H9 (cell line): Measurements from ENCODE around the gene FGFR1OP2. TPM values are rescaled to one million over a fixed set of nuclear protein-coding genes. Genes with fewer than 3 reads are reported as not detected.

Source experiments
- DNase-seq: peaks from one replicate; pipeline ENCODE4 v3.0.0-alpha.2; 2017
- H2AFZ ChIP-seq: one replicate; pipeline ENCODE4 v1.6.1; 2013; ENCODE audit warnings: mild to moderate bottlenecking, low read length, control low read depth, moderate library complexity
- H2AK5ac ChIP-seq: 2 replicates; pipeline ENCODE4 v1.6.1; 2013; ENCODE audit warnings: low read length, control low read depth, mixed read lengths; ENCODE audit not compliant: insufficient read length
- H2BK120ac ChIP-seq: one replicate; pipeline ENCODE4 v1.6.1; 2013; ENCODE audit warnings: low read depth, mild to moderate bottlenecking, low read length, control low read depth, inconsistent platforms; ENCODE audit not compliant: poor library complexity, severe bottlenecking
- H2BK12ac ChIP-seq: 2 replicates; pipeline ENCODE4 v1.6.1; 2013; ENCODE audit warnings: low read length, control low read depth, mixed read lengths, low read depth; ENCODE audit not compliant: insufficient read length
- H2BK15ac ChIP-seq: 2 replicates; pipeline ENCODE4 v1.6.1; 2013; ENCODE audit warnings: low read depth, low read length, control low read depth
- H2BK20ac ChIP-seq: one replicate; pipeline ENCODE4 v1.6.1; 2013; ENCODE audit warnings: low read depth, mild to moderate bottlenecking, low read length, control low read depth, inconsistent platforms; ENCODE audit not compliant: poor library complexity, severe bottlenecking
- H2BK5ac ChIP-seq: 2 replicates; pipeline ENCODE4 v1.6.1; 2013; ENCODE audit warnings: low read length, control low read depth, mixed read lengths; ENCODE audit not compliant: insufficient read length
- H3K14ac ChIP-seq: 2 replicates; pipeline ENCODE4 v1.6.1; 2013; ENCODE audit warnings: low read length, control low read depth; ENCODE audit not compliant: insufficient read depth
- H3K18ac ChIP-seq: 2 replicates; pipeline ENCODE4 v1.6.1; 2013; ENCODE audit warnings: low read depth, mild to moderate bottlenecking, mixed read lengths, low read length, control low read depth; ENCODE audit not compliant: insufficient read length
- H3K23ac ChIP-seq: 2 replicates; pipeline ENCODE4 v1.6.1; 2013; ENCODE audit warnings: low read length, control low read depth, mixed read lengths, low read depth; ENCODE audit not compliant: insufficient read length
- H3K23me2 ChIP-seq: 2 replicates; pipeline ENCODE4 v1.6.1; 2013; ENCODE audit warnings: low read depth, mild to moderate bottlenecking, mixed read lengths, low read length, control low read depth; ENCODE audit not compliant: insufficient read length, poor library complexity, severe bottlenecking
- H3K27ac ChIP-seq: 2 replicates; pipeline ENCODE4 v1.5.1; 2013; ENCODE audit warnings: low read length, control low read depth, mixed read lengths, low read depth; ENCODE audit not compliant: insufficient read length
- H3K27me3 ChIP-seq: 2 replicates; pipeline ENCODE4 v1.6.1; 2013; ENCODE audit warnings: low read length, control low read depth, inconsistent platforms; ENCODE audit not compliant: insufficient read depth
- H3K4ac ChIP-seq: 2 replicates; pipeline ENCODE4 v1.6.1; 2013; ENCODE audit warnings: low read depth, mild to moderate bottlenecking, control low read depth, inconsistent platforms, low read length, moderate library complexity
- H3K4me1 ChIP-seq: 2 replicates; pipeline ENCODE4 v1.6.1; 2013; ENCODE audit warnings: low read length, control low read depth, inconsistent platforms; ENCODE audit not compliant: insufficient read depth
- H3K4me2 ChIP-seq: 2 replicates; pipeline ENCODE4 v1.6.1; 2013; ENCODE audit warnings: low read length, control low read depth, mixed read lengths; ENCODE audit not compliant: insufficient read length, insufficient read depth
- H3K56ac ChIP-seq: 2 replicates; pipeline ENCODE4 v1.6.1; 2013; ENCODE audit warnings: low read depth, mild to moderate bottlenecking, mixed read lengths, low read length, control low read depth; ENCODE audit not compliant: insufficient read length
- H3K79me1 ChIP-seq: 2 replicates; pipeline ENCODE4 v1.6.1; 2013; ENCODE audit warnings: low read depth, mild to moderate bottlenecking, moderate library complexity, low read length, control low read depth, inconsistent platforms; ENCODE audit not compliant: insufficient read depth, poor library complexity, severe bottlenecking
- H3K79me2 ChIP-seq: 2 replicates; pipeline ENCODE4 v1.6.1; 2013; ENCODE audit warnings: low read length, control low read depth, inconsistent platforms; ENCODE audit not compliant: insufficient read depth
- H3K9ac ChIP-seq: 2 replicates; pipeline ENCODE4 v1.6.1; 2013; ENCODE audit warnings: low read length, control low read depth, mixed read lengths; ENCODE audit not compliant: insufficient read length; ENCODE audit errors: extremely low read depth
- H3K9me3 ChIP-seq: one replicate; pipeline ENCODE4 v1.6.1; 2013; ENCODE audit warnings: low read depth, low read length, inconsistent platforms; ENCODE audit not compliant: control insufficient read depth
- H3T11ph ChIP-seq: one replicate; pipeline ENCODE4 v1.6.1; 2013; ENCODE audit warnings: mild to moderate bottlenecking, low read length, control low read depth, inconsistent platforms
- H4K20me1 ChIP-seq: one replicate; pipeline ENCODE4 v1.6.1; 2013; ENCODE audit not compliant: control insufficient read depth, insufficient read length, insufficient read depth
- H4K5ac ChIP-seq: 2 replicates; pipeline ENCODE4 v1.6.1; 2013; ENCODE audit warnings: low read depth, mild to moderate bottlenecking, mixed read lengths, low read length, control low read depth; ENCODE audit not compliant: insufficient read length
- H4K8ac ChIP-seq: replicated peaks from 2 replicates; pipeline ENCODE4 v1.6.1; 2013; ENCODE audit warnings: low read length, control low read depth, mixed read lengths, low read depth; ENCODE audit not compliant: insufficient read length
- H4K91ac ChIP-seq: 2 replicates; pipeline ENCODE4 v1.6.1; 2013; ENCODE audit warnings: low read depth, mild to moderate bottlenecking, moderate library complexity, mixed read lengths, low read length, control low read depth; ENCODE audit not compliant: insufficient read length
- H3K27ac Mint-ChIP-seq, 3 experiments: 2 replicates in 2 of 3; 3 replicates in 1 of 3; pipeline ENCODE4 v1.8.0; 2020 to 2021; ENCODE audit warnings: mixed read lengths in 3 of 3, mild to moderate bottlenecking in 1 of 3, moderate library complexity in 1 of 3
- H3K27me3 Mint-ChIP-seq: 2 replicates; pipeline ENCODE4 v1.8.0; 2021; ENCODE audit warnings: low read depth, mild to moderate bottlenecking, moderate library complexity, mixed read lengths
- H3K36me3 Mint-ChIP-seq, 3 experiments: 2 replicates in 2 of 3; 3 replicates in 1 of 3; pipeline ENCODE4 v1.8.0; 2020 to 2021; ENCODE audit warnings: low read depth in 3 of 3, mixed read lengths in 3 of 3; ENCODE audit not compliant: insufficient read depth in 1 of 3
- H3K4me1 Mint-ChIP-seq, 2 experiments: 2 replicates each; pipeline ENCODE4 v1.8.0; 2020; ENCODE audit warnings: mixed read lengths in 2 of 2
- H3K4me3 Mint-ChIP-seq, 2 experiments: 2 replicates in 1 of 2; 3 replicates in 1 of 2; pipeline ENCODE4 v1.8.0; 2020 to 2021; ENCODE audit warnings: mild to moderate bottlenecking in 2 of 2, mixed read lengths in 2 of 2, moderate library complexity in 1 of 2
- H3K9me3 Mint-ChIP-seq, 2 experiments: 2 replicates in 1 of 2; 3 replicates in 1 of 2; pipeline ENCODE4 v1.8.0; 2020; ENCODE audit warnings: mild to moderate bottlenecking in 2 of 2, mixed read lengths in 2 of 2, moderate library complexity in 1 of 2
- CTCF ChIP-seq: fragments of 200-600 bp; sonication (generic); conservative IDR thresholded peaks from 3 replicates; pipeline ENCODE4 v1.8.0; 2021; ENCODE audit warnings: antibody characterized with exemption, mild to moderate bottlenecking
- WGBS: extraction: QIAGEN DNeasy Blood & Tissue Kit; methylation state at CpG from one replicate; pipeline ENCODE4 v1.1.7; 2013; ENCODE audit warnings: missing lambda C conversion rate, low lambda C conversion rate, mixed read lengths; ENCODE audit not compliant: insufficient read length; ENCODE audit errors: extremely low coverage; 5-methylcytosine and 5-hydroxymethylcytosine counted together
- total RNA-seq: library from RNA; stranded (reverse); gene quantifications from 2 replicates; pipeline ENCODE4 v1.2.1, GENCODE V29; 2021

Gene FGFR1OP2
- total RNA-seq, 1 experiment from 2014 or later: 30.0 TPM

- Histone ChIP-seq H2AFZ (no peak overlapping the region), H4K5ac (no peak overlapping the region), H4K91ac (no peak overlapping the region), H2BK20ac (no peak overlapping the region), H2BK5ac (no peak overlapping the region), H3K4me2 (no peak overlapping the region), H3K27ac (no peak overlapping the region), H2BK15ac (no peak overlapping the region), H3K4ac (no peak overlapping the region), H3K79me1 (no peaks in the 10 kb centered on the region), H3K9ac (no peak overlapping the region), H2BK120ac (no peak overlapping the region), H3K23ac (no peak overlapping the region), H3K27me3 (no peaks in the 10 kb centered on the region), H4K20me1 (no peaks in the 10 kb centered on the region), H2BK12ac (no peak overlapping the region), H3T11ph (no peak overlapping the region), H3K56ac (no peak overlapping the region), H3K79me2 (no peaks in the 10 kb centered on the region), H3K4me1 (no peaks in the 10 kb centered on the region), H2AK5ac (no peak overlapping the region), H3K18ac (no peak overlapping the region), H3K14ac (no peak overlapping the region), H3K23me2 (no peaks in the 10 kb centered on the region), H4K8ac (no peak overlapping the region), H3K9me3 (no peaks in the 10 kb centered on the region)
- DNase-seq: no peak
- H3K27me3 Mint-ChIP-seq: no peaks in the 10 kb centered on the region
- TF ChIP-seq CTCF: no peak
- no peak overlapping the region for H3K4me3 Mint-ChIP-seq
- no CpG with 5 or more reads among the region's 5 CpGs for WGBS
- H3K4me1 Mint-ChIP-seq: no peaks in the 10 kb centered on the region
- no peak overlapping the region for H3K27ac Mint-ChIP-seq
- no peaks in the 10 kb centered on the region for H3K9me3 Mint-ChIP-seq
- H3K36me3 Mint-ChIP-seq: peaks cover 21 to 52% (median 48%) of the 10 kb centered on the region in 3 experiments; a peak in 5 of 7 replicates
These were observed 9.6 kb upstream of the FGFR1OP2 start for GRCh38 chr12:26928661-26929060.
